ENCODE measurements around the gene ALDOA. TPM values are rescaled to one million over a fixed set of nuclear protein-coding genes. Genes with fewer than 3 reads are reported as not detected.

ALDOA gene
- total RNA-seq, 2 donors from 2014 or later: 884 to 943 TPM

GRCh38 chr16:30065943-30066760 lies 592 bp downstream of the ALDOA start:
- intact Hi-C loops (cut with DNase I): loop anchor here (5.0 to 10.0 kb wide), 2 partner anchors 56 to 589 kb away; partner anchors contain the start of genes FBRS, MAPK3 and PRR14
- Histone ChIP-seq H3K36me3 (peaks cover 14 to 24% of the 10 kb centered on the region in 2 donors), H3K4me1 (replicated peaks) (peaks cover 37% of the 10 kb centered on the region), H3K27ac (peak overlapping the region; percentile 91 to 97), H3K9me3 (no peaks in the 10 kb centered on the region), H3K4me3 (peak overlapping the region; percentile 86 to 98), H3K27me3 (replicated peaks; ENCODE audit: insufficient read depth) (no peaks in the 10 kb centered on the region)
- no peak for TF ChIP-seq POLR2A (IDR thresholded peaks at IDR 0.05)
- TF ChIP-seq, protein P1, sequence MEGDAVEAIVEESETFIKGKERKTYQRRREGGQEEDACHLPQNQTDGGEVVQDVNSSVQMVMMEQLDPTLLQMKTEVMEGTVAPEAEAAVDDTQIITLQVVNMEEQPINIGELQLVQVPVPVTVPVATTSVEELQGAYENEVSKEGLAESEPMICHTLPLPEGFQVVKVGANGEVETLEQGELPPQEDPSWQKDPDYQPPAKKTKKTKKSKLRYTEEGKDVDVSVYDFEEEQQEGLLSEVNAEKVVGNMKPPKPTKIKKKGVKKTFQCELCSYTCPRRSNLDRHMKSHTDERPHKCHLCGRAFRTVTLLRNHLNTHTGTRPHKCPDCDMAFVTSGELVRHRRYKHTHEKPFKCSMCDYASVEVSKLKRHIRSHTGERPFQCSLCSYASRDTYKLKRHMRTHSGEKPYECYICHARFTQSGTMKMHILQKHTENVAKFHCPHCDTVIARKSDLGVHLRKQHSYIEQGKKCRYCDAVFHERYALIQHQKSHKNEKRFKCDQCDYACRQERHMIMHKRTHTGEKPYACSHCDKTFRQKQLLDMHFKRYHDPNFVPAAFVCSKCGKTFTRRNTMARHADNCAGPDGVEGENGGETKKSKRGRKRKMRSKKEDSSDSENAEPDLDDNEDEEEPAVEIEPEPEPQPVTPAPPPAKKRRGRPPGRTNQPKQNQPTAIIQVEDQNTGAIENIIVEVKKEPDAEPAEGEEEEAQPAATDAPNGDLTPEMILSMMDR (IDR thresholded peaks at IDR 0.05): no peak
- no peak for TF ChIP-seq POLR2AphosphoS5 (IDR thresholded peaks at IDR 0.05)
- 1% methylated on average over 44 of the region's 44 CpGs for WGBS
- no peak for DNase-seq (ENCODE audit: low spot score)

DNA sequence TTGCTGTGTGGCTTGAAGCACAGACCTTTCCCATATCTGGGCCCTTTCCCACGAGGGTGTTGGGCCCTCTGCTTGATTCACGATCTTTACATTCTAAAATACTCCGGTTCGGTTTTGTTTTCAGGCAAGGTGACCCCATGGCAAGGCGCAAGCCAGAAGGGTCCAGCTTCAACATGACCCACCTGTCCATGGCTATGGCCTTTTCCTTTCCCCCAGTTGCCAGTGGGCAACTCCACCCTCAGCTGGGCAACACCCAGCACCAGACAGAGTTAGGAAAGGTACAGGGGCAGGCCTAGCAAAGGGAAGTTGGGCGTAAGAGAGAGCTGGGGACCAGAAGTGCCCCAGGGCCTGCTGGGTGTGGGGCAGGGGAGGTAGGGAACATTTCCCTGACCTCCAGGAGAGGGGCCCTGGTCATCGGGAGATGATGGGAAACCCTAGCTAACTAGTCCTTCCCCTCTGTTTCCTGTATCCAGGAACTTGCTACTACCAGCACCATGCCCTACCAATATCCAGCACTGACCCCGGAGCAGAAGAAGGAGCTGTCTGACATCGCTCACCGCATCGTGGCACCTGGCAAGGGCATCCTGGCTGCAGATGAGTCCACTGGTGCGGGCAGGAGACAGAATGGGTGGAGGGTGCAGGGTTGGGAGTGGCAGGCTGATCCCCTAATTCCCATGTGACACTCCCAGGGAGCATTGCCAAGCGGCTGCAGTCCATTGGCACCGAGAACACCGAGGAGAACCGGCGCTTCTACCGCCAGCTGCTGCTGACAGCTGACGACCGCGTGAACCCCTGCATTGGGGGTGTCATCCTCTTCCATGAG lies 1.4 kb downstream of the ALDOA start:
- WGBS: 18% methylated on average over 21 of the region's 21 CpGs
- H3K27me3 ChIP-seq (replicated peaks; ENCODE audit: insufficient read depth): no peaks in the 10 kb centered on the region
- intact Hi-C loops (cut with DNase I): loop anchor here (5.0 to 10.0 kb wide), 2 partner anchors 55 to 588 kb away; partner anchors contain the start of genes FBRS, MAPK3 and PRR14
- peaks cover 14 to 24% of the 10 kb centered on the region in 2 donors for H3K36me3 ChIP-seq
- no peaks in the 10 kb centered on the region for H3K9me3 ChIP-seq
- H3K27ac ChIP-seq: peak overlapping the region; percentile 91 to 97
- DNase-seq (ENCODE audit: low spot score): no peak
- peaks cover 37% of the 10 kb centered on the region for H3K4me1 ChIP-seq (replicated peaks)
- TF ChIP-seq, protein P1 (IDR thresholded peaks at IDR 0.05): no peak
- TF ChIP-seq POLR2A (IDR thresholded peaks at IDR 0.05): no peak
- no peak for TF ChIP-seq POLR2AphosphoS5 (IDR thresholded peaks at IDR 0.05)
- peak overlapping the region; percentile 86 to 98 for H3K4me3 ChIP-seq

DNA sequence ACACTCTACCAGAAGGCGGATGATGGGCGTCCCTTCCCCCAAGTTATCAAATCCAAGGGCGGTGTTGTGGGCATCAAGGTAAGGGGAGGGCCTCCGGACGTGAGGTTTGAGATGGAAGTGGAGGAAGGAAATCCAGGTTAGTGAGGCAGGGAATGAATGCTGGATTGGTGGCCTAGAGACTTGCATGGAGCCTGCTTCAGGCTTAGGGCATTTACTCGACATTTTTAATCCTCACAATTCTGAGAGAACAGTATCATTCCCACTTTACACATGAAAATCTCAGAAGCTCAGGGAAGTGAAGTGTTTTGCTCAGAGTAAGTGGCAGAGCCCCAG lies 2.0 kb downstream of the ALDOA start:
- Histone ChIP-seq H3K36me3 (peaks cover 14 to 24% of the 10 kb centered on the region in 2 donors), H3K4me1 (replicated peaks) (peaks cover 37% of the 10 kb centered on the region), H3K9me3 (no peaks in the 10 kb centered on the region), H3K27ac (peak overlapping the region in 1 of 2 donors; percentile 97), H3K4me3 (peak overlapping the region; percentile 86 to 98), H3K27me3 (replicated peaks; ENCODE audit: insufficient read depth) (no peaks in the 10 kb centered on the region)
- no peak for TF ChIP-seq POLR2A (IDR thresholded peaks at IDR 0.05)
- 51% methylated on average over 6 of the region's 6 CpGs for WGBS
- no peak for DNase-seq (ENCODE audit: low spot score)
- intact Hi-C loops (cut with DNase I): loop anchor here (5.0 to 10.0 kb wide), 2 partner anchors 55 to 587 kb away; partner anchors contain the start of genes FBRS, MAPK3 and PRR14

- intact Hi-C loops (cut with DNase I): loop anchor here (5.0 to 10.0 kb wide), 2 partner anchors 54 to 586 kb away; partner anchors contain the start of genes FBRS, MAPK3 and PRR14
- Histone ChIP-seq H3K9me3 (no peaks in the 10 kb centered on the region), H3K36me3 (peaks cover 14 to 24% of the 10 kb centered on the region in 2 donors), H3K4me1 (replicated peaks) (peaks cover 37% of the 10 kb centered on the region), H3K27ac (peak overlapping the region in 1 of 2 donors; percentile 97), H3K27me3 (replicated peaks; ENCODE audit: insufficient read depth) (no peaks in the 10 kb centered on the region), H3K4me3 (no peak overlapping the region)
- TF ChIP-seq, protein P1 (IDR thresholded peaks at IDR 0.05): no peak
- TF ChIP-seq POLR2AphosphoS5 (IDR thresholded peaks at IDR 0.05) (no peak), POLR2A (IDR thresholded peaks at IDR 0.05) (no peak)
- WGBS: 84% methylated on average over 9 of the region's 9 CpGs
- no peak for DNase-seq (ENCODE audit: low spot score)
Measured at GRCh38 chr16:30068333-30068732, 2.8 kb downstream of the ALDOA start.
